Mammary epithelial cell (primary cell): ENCODE data around the gene IFI27L2.

Source experiments
- EZH2 ChIP-seq: IDR thresholded peaks from 2 replicates; pipeline ENCODE4 v1.6.1; 2012; ENCODE audit warnings: low read length, inconsistent platforms, borderline replicate concordance
- TF ChIP-seq, protein P1 (sequence below), 2 donors: IDR thresholded peaks in 1 of 2; conservative IDR thresholded peaks in 1 of 2; 2 replicates each; pipeline ENCODE4 v1.5.1; 2011 to 2012; ENCODE audit warnings: inconsistent platforms in 2 of 2, low read length in 2 of 2, mild to moderate bottlenecking in 2 of 2, control low read depth in 1 of 2, low read depth in 1 of 2; ENCODE audit not compliant: insufficient read depth in 1 of 2; ENCODE audit errors: extremely low read depth in 1 of 2

GRCh38 chr14:94161058-94161457 lies 31.7 kb upstream of the IFI27L2 start:
- TF ChIP-seq, protein P1, sequence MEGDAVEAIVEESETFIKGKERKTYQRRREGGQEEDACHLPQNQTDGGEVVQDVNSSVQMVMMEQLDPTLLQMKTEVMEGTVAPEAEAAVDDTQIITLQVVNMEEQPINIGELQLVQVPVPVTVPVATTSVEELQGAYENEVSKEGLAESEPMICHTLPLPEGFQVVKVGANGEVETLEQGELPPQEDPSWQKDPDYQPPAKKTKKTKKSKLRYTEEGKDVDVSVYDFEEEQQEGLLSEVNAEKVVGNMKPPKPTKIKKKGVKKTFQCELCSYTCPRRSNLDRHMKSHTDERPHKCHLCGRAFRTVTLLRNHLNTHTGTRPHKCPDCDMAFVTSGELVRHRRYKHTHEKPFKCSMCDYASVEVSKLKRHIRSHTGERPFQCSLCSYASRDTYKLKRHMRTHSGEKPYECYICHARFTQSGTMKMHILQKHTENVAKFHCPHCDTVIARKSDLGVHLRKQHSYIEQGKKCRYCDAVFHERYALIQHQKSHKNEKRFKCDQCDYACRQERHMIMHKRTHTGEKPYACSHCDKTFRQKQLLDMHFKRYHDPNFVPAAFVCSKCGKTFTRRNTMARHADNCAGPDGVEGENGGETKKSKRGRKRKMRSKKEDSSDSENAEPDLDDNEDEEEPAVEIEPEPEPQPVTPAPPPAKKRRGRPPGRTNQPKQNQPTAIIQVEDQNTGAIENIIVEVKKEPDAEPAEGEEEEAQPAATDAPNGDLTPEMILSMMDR (conservative IDR thresholded peaks at IDR 0.05 in 1 of 2, IDR thresholded peaks at IDR 0.05 in 1 of 2; ENCODE audit: extremely low read depth in 1 of 2, insufficient read depth in 1 of 2, low read depth in 1 of 2, low read length in 2 of 2), result no peak
- TF ChIP-seq EZH2, result no peak
